H54 (cell line): Measurements from ENCODE around the gene FGFBP1.
"Not testable (repeated sequence)": the region's sequence is repeated elsewhere in the genome, so short reads cannot be mapped to it uniquely, and the experiment has no call there.

Experiments
- DNase-seq: peaks from one replicate; pipeline ENCODE4 v3.0.0; 2011; ENCODE audit warnings: low spot score, mixed read lengths; ENCODE audit not compliant: insufficient read length
- FAIRE-seq: peaks from 3 replicates; lab custom pipeline; 2011; peaks lifted over from hg19 to GRCh38; lab: Jason Lieb, UNC
- POLR2A ChIP-seq: IDR thresholded peaks from 2 replicates; pipeline ENCODE4 v1.6.1; 2011; ENCODE audit warnings: low read depth, mild to moderate bottlenecking, low read length

The FGFBP1 gene

DNA sequence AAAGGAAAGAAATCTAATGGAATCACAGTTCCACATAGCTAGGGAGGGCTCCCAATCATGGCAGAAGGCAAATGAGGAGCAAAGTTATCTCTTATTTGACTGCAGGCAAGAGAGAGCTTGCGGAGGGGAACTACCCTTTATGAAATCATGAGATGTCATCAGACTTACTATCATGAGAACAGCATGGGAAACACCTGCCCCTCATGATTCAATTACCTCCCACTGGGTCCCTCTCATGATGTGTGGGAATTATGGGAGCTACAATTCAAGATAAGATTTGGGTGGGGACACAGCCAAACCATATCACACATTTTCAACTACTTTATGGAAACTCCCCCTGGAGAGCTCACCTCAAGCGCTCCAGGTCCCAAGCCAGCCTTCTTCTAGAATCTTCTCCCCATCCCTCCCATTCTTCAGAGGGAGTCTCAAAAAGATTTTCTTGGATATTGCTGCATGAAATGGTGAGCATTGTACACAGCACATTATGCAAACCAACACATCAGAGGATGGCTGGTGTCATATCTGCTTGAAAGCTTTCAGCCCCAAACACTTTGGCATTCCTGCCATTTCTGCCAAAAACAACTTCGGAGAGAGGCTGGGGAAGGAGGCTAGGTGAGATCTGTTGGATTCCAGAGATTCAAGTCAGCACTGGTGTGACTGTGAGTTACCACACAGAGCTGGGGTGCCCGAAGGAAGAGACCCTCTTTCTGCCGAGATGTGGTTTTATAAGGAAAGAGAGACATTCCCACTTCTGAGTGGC lies 6.9 kb downstream of the FGFBP1 start:
- no peak for DNase-seq
- FAIRE-seq, result no peak
- TF ChIP-seq POLR2A, result no peak

- FAIRE-seq (no peak), DNase-seq (no peak)
- no peak for TF ChIP-seq POLR2A
These were observed 8.2 kb downstream of the FGFBP1 start for GRCh38 chr4:15930314-15930713.

DNA sequence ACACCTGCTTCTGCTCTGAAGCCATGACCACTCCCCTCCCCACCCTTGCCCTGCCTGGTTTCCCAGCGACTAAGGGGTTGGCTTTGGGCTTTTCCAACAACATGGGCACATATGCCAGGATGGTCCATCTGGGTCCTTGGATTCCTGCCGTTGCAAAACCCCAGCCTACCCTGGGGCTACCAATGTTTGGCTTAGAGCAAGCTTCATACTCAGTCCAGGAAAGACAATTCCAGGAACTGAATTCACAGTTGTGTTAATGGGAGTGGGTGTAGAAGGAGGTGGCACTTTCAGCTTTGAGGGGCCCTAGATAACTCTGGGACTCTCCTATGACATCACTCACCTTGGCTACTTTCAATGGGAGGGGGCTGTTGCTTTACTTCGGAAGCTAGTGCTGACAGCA lies 9.0 kb downstream of the FGFBP1 start:
- no peak for TF ChIP-seq POLR2A
- no peak for DNase-seq
- FAIRE-seq, result no peak

- DNase-seq, result no peak
- TF ChIP-seq POLR2A, result no peak
- no peak for FAIRE-seq
These were observed 9.7 kb downstream of the FGFBP1 start for GRCh38 chr4:15928883-15929282.

DNA sequence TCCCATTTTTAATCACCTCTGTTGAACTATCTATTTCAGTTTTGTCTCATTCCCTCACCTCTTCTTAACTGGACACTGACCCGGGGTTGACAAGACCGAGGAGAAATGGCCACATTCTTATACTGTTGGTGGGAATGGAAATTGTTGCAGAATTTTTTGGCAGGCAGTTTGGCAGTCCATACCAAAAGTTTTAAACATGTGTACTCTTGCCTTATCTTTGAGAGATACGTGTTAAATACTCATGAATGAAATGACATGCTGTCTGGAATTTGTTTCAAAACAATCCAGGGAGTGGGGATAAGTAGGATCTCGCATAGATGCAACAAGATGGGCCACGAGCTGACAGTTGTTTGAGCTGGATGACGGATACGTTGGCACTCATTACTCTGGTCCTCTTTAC lies 12.1 kb downstream of the FGFBP1 start:
- DNase-seq (no peak), FAIRE-seq (no peak)
- TF ChIP-seq POLR2A, result no peak

GRCh38 chr4:15925830-15926229 lies 12.7 kb downstream of the FGFBP1 start:
- FAIRE-seq (no peak), DNase-seq (no peak)
- TF ChIP-seq POLR2A, result no peak

DNA sequence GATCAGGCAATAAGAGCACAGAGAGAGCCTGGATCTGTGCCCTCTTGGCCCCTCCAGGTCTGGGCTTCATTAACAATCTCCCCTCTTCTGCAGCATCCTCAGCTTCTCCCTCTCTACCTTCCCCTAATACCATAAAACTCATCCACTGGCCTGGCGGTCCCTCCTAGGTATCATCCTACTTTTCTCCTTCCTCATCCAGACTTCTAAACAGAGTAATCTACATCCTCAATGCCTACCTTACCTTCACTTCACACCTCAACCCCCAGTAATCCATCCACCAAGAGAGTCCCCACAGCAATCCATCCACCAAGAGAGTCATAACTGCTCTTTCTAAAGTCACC lies 17.0 kb downstream of the FGFBP1 start:
- no peak for TF ChIP-seq POLR2A
- FAIRE-seq (no peak), DNase-seq (no peak)

- no peak for TF ChIP-seq POLR2A
- peak; percentile 30 for DNase-seq
- peak; percentile 98 for FAIRE-seq
These were observed 17.6 kb downstream of the FGFBP1 start for GRCh38 chr4:15920723-15921591.

DNA sequence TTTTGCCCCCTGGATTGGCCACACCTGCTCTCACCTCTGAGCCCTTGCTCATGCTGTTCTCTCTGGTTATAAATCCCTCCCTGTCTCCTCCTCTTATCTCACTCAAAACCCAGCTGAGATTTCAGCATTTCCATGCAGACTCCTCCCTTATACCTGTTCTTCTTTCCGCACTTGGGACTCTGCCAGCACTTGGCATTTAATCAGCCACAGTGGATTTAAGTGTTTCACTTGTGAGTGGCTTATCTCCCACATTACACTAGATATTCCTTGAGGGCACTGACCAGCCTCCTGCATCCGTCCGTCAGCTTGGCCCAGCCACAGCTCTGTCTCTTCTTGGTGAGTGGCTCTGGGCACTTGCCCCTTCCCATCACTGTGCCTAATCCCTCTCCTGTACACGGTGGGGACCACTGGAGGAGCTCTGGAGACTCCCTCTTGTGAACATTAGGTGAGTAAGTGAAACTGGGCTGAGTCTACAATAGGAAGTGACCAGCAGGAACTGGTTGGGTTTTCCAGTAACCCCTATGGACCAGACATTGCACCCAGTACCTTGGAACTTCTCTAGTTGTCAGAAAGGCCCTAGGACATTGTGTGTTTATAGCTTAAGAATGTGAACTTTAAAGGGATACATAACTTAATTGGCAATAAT lies 19.9 kb downstream of the FGFBP1 start:
- FAIRE-seq (no peak), DNase-seq (no peak)
- no peak for TF ChIP-seq POLR2A

DNA sequence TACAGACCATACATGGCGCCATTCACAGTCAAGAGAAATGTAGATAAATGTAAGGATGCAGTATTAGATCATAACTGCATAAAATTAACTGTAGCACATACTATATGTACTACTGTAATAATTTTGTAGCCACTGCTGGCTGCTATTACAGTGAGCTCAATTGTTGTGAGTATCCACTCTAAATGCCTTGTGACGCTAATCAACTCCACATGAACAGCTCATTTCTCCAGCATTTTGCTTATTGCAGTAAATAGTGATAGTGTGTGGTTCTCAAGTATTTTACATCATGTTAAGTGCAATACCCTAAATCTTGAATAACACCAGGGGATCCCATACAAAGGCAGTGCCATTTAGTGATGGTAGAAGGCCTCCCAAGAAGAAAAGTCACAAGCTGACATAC lies 21.2 kb downstream of the FGFBP1 start:
- DNase-seq, result no peak

DNA sequence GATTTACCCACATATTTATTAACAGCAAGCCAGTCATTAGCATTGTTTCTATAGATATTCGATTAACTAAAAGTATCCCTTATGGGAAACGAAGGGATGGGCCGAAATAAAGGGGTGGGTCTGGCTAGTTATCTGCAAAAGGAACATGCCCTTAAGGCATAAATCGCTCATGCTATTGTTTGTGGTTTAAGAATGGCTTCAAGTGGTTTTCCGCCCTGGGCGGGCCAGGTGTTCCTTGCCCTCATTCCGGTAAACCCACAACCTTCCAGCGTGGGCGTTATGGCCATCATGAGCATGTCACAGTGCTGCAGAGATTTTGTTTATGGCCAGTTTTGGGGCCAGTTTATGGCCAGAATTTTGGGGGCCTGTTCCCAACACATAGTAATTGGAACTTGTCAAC lies 22.2 kb downstream of the FGFBP1 start:
- FAIRE-seq, DNase-seq: not testable (repeated sequence)

More for the DNA sequence above, 21.2 kb downstream of the FGFBP1 start:
- no peak for TF ChIP-seq POLR2A
- no peak for FAIRE-seq

DNA sequence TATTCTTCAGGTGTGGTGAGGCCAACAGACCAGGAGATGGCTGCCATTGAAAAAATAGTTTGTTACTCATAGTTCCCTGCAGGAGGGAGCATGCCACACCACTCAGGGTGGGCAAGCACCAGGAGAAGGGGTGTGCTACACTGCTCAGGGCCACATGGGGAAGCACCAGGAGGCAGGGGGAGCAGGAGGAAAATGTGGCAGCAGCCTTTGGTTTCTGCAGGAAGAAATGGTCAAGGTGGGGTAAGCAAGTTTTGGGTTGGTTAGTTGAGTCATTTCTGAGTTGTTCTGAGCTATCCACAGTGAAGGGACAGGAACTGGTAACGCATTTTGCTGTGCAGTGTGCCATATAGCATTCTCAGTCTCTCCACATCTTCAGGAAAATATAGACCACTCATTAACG lies 23.8 kb downstream of the FGFBP1 start:
- no peak for TF ChIP-seq POLR2A

DNA sequence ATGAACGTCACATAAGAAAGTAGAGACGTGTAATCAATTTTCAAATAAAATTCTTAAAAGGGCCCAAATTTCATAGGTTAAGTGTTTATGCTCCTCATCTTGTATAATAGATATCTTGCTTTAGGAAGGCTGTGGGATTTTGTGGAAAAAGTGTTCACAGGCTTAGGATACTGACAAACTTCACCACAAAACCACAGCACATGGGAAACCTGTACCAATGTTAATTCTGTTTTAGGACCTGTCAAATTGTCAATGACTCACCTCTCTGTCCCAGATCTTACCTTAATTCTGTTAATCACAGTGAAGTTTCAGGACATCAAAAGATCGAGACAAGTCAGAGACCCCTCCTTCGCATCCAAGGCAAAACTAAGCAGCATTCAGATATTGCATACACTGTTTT lies 24.2 kb downstream of the FGFBP1 start:
- FAIRE-seq (no peak), DNase-seq (no peak)
- TF ChIP-seq POLR2A, result no peak

More for the DNA sequence above, 23.8 kb downstream of the FGFBP1 start:
- DNase-seq (no peak), FAIRE-seq (no peak)

DNA sequence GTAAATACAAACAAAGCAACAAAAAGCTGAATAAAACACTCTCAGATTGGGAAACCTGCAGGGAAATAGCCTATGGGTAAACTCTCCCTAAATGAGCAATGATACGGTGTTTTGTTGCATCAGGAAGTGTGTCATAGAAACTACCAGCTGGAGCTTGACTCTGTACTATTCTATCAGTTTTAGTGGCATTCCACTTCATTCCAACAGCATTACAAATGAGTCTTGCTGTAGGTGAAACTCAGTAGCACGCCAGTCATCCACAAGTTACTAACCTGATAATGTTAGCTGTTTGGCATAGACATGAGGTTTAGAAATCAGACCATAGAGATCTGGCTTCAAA lies 24.9 kb downstream of the FGFBP1 start:
- no peak for FAIRE-seq
- DNase-seq, result peak; percentile 47
- no peak for TF ChIP-seq POLR2A
